PFSK-1 (cell line): ENCODE data around the gene CDCA7.

Source experiments
- POLR2AphosphoS5 ChIP-seq: IDR thresholded peaks from 2 replicates; pipeline ENCODE4 v1.6.1; 2012; ENCODE audit warnings: low read depth, mild to moderate bottlenecking, control low read depth, low read length, moderate library complexity
- SIN3A ChIP-seq: IDR thresholded peaks from 2 replicates; pipeline ENCODE4 v1.6.1; 2012; ENCODE audit warnings: mild to moderate bottlenecking, low read length, moderate library complexity, borderline replicate concordance; ENCODE audit not compliant: insufficient read depth
- TAF1 ChIP-seq: IDR thresholded peaks from 2 replicates; pipeline ENCODE4 v1.6.1; 2012; ENCODE audit warnings: low read length, control low read depth, borderline replicate concordance; ENCODE audit not compliant: insufficient read depth
- TF ChIP-seq, protein P1 (sequence below), 2 experiments: IDR thresholded peaks; 2 replicates each; pipeline versions ENCODE4 v1.6.1 to v1.8.0; 2011 to 2012; ENCODE audit warnings: low read depth in 2 of 2, low read length in 2 of 2, control low read depth in 1 of 2, inconsistent platforms in 1 of 2, mild to moderate bottlenecking in 1 of 2, moderate library complexity in 1 of 2; ENCODE audit not compliant: insufficient read depth in 1 of 2

DNA sequence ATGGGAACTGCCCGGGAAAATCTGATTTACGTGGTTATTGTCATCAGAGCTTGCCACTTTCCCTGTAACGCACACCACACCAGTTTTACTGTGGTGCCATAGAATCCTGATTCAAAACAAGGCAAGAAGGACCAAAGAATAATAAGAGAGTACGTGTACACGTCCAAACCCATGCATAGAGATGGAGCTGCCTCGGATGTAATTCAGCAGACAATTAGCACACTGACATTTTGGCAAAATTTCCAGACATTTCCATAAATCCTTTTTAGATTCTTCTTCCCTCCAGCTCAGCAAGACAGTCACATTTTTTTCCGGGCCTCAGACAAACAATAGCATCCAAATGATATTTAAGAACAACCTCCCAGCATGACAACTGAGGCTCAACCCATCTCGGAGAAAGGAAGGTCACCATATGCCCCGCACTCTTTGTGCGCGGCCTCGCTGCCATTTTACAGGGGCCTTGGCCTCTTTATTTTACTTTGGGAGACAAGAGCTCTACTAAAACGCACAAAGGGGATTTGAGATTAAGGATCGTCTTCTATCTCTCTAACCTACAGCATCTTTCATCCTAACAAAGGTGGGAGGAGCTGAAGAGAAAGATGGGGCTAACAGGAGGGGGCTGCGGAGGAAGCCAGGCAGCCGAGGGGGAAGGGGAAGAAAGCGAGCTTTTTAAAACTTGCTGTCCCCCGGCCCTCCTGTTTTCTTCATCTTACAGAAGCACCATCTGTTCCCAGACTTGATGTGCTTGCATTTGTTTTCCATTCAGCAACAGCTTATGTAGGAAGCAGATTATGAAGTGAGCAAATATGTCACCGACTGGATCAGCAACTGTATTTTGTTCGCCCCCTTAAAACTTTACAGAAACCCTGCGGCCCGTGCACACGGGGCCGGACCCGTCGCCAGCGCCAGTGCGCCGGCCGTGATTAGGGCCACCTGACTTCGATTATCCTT, 61.0 kb downstream of the CDCA7 start:
- TF ChIP-seq, protein P1, sequence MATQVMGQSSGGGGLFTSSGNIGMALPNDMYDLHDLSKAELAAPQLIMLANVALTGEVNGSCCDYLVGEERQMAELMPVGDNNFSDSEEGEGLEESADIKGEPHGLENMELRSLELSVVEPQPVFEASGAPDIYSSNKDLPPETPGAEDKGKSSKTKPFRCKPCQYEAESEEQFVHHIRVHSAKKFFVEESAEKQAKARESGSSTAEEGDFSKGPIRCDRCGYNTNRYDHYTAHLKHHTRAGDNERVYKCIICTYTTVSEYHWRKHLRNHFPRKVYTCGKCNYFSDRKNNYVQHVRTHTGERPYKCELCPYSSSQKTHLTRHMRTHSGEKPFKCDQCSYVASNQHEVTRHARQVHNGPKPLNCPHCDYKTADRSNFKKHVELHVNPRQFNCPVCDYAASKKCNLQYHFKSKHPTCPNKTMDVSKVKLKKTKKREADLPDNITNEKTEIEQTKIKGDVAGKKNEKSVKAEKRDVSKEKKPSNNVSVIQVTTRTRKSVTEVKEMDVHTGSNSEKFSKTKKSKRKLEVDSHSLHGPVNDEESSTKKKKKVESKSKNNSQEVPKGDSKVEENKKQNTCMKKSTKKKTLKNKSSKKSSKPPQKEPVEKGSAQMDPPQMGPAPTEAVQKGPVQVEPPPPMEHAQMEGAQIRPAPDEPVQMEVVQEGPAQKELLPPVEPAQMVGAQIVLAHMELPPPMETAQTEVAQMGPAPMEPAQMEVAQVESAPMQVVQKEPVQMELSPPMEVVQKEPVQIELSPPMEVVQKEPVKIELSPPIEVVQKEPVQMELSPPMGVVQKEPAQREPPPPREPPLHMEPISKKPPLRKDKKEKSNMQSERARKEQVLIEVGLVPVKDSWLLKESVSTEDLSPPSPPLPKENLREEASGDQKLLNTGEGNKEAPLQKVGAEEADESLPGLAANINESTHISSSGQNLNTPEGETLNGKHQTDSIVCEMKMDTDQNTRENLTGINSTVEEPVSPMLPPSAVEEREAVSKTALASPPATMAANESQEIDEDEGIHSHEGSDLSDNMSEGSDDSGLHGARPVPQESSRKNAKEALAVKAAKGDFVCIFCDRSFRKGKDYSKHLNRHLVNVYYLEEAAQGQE (IDR thresholded peaks at IDR 0.05; ENCODE audit: insufficient read depth in 1 of 2, low read depth in 2 of 2, low read length in 2 of 2) = no peak
- TF ChIP-seq POLR2AphosphoS5 = no peak
- no peak for TF ChIP-seq SIN3A
- no peak for TF ChIP-seq TAF1
